B cell (primary cell): ENCODE measurements around the gene ELOVL6. TPM values are rescaled to one million over a fixed set of nuclear protein-coding genes. Genes with fewer than 3 reads are reported as not detected.

Experiments
- ATAC-seq: fragments of 200-7000 bp; cut with Tn5 transposase; one replicate; pipeline ENCODE4 v1.10.0; 2021; ENCODE audit warnings: low read depth, mild to moderate bottlenecking, moderate number of reproducible peaks, moderate library complexity
- CTCF ChIA-PET: fragments of 350-600 bp; sonication (Branson Sonifier 250); formaldehyde crosslinking; loops from one replicate; lab custom pipeline; 2021; ENCODE audit warnings: antibody characterized with exemption, inconsistent platforms; lab: Charles Lee
- POLR2A ChIA-PET: fragments of 350-600 bp; sonication (Branson Sonifier 250); formaldehyde crosslinking; loops from one replicate; lab custom pipeline; 2021; ENCODE audit warnings: antibody characterized with exemption; lab: Charles Lee
- DNase-seq: peaks from one replicate; pipeline ENCODE4 v3.0.0; 2013
- H2AFZ ChIP-seq: 2 replicates; pipeline ENCODE4 v1.6.1; 2012; ENCODE audit warnings: mild to moderate bottlenecking, low read depth, low read length; ENCODE audit not compliant: insufficient read depth, poor library complexity, severe bottlenecking
- H3K27ac ChIP-seq, 2 donors: 1 replicate in 1 of 2; 2 replicates in 1 of 2; pipeline ENCODE4 v1.5.1; 2012 to 2013; ENCODE audit warnings: low read length in 2 of 2, mild to moderate bottlenecking in 2 of 2, moderate library complexity in 1 of 2
- H3K27me3 ChIP-seq, 4 experiments: fragments of 200-600 bp in 1 of 4; sonication (generic) in 1 of 4; replicated peaks in 1 of 4; 1 replicate in 2 of 4; 2 replicates in 2 of 4; pipeline versions ENCODE4 v1.6.1 to v1.7.0; 2013 to 2016; ENCODE audit warnings: low read length in 3 of 4, mild to moderate bottlenecking in 2 of 4, mixed read lengths in 1 of 4, moderate library complexity in 1 of 4; ENCODE audit not compliant: insufficient read depth in 4 of 4, control insufficient read depth in 3 of 4; ENCODE audit errors: control extremely low read depth in 1 of 4
- H3K36me3 ChIP-seq, 2 experiments: replicated peaks in 1 of 2; 1 replicate in 1 of 2; 2 replicates in 1 of 2; pipeline versions ENCODE4 v1.6.1 to v1.7.1; 2013; ENCODE audit warnings: low read length in 1 of 2; ENCODE audit not compliant: insufficient read depth in 2 of 2, control insufficient read depth in 1 of 2; ENCODE audit errors: control extremely low read depth in 1 of 2, extremely low read depth in 1 of 2
- H3K4me1 ChIP-seq, 2 donors: fragments of 200-600 bp in 1 of 2; sonication (generic) in 1 of 2; 1 replicate in 1 of 2; 2 replicates in 1 of 2; pipeline versions ENCODE4 v1.5.1 to v1.6.1; 2013 to 2017; ENCODE audit warnings: low read length in 2 of 2; ENCODE audit not compliant: control insufficient read depth in 2 of 2, insufficient read depth in 2 of 2
- H3K4me2 ChIP-seq: replicated peaks from 2 replicates; pipeline ENCODE3; 2012; ENCODE audit warnings: mild to moderate bottlenecking, low read depth, low read length; ENCODE audit not compliant: poor library complexity, severe bottlenecking
- H3K4me3 ChIP-seq, 5 experiments: fragments of 200-600 bp in 1 of 5; sonication (generic) in 1 of 5; 1 replicate in 3 of 5; 2 replicates in 2 of 5; pipeline versions ENCODE4 v1.5.1 to v1.7.0; 2011 to 2016; ENCODE audit warnings: low read length in 4 of 5, mild to moderate bottlenecking in 4 of 5, low read depth in 2 of 5, control low read depth in 1 of 5, moderate library complexity in 1 of 5; ENCODE audit not compliant: insufficient read depth in 1 of 5; ENCODE audit errors: control extremely low read depth in 1 of 5, extremely low read depth in 1 of 5
- H3K79me2 ChIP-seq: fragments of 200-600 bp; sonication (generic); one replicate; pipeline ENCODE4 v1.6.0; 2016; ENCODE audit warnings: low read length; ENCODE audit not compliant: control insufficient read depth, insufficient read depth
- H3K9ac ChIP-seq: fragments of 200-600 bp; sonication (generic); 2 replicates; pipeline ENCODE4 v1.6.1; 2017; ENCODE audit warnings: mild to moderate bottlenecking, low read length, moderate library complexity
- H3K9me3 ChIP-seq, 3 donors: one replicate each; pipeline versions ENCODE4 v1.6.1 to v1.7.1; 2013; ENCODE audit warnings: low read length in 2 of 3; ENCODE audit not compliant: control insufficient read depth in 2 of 3, insufficient read depth in 1 of 3; ENCODE audit errors: control extremely low read depth in 1 of 3
- H4K20me1 ChIP-seq: 2 replicates; pipeline ENCODE4 v1.6.0; 2012; ENCODE audit warnings: mild to moderate bottlenecking, low read length; ENCODE audit not compliant: insufficient read depth, control insufficient read depth, poor library complexity, severe bottlenecking
- H3K27ac Mint-ChIP-seq: one replicate; pipeline ENCODE4 v1.8.0; 2021; ENCODE audit warnings: mixed read lengths
- H3K27me3 Mint-ChIP-seq: one replicate; pipeline ENCODE4 v1.8.0; 2021; ENCODE audit warnings: mixed read lengths
- H3K4me1 Mint-ChIP-seq: one replicate; pipeline ENCODE4 v1.8.0; 2021; ENCODE audit warnings: mixed read lengths
- H3K4me3 Mint-ChIP-seq: one replicate; pipeline ENCODE4 v1.8.0; 2021; ENCODE audit warnings: mixed read lengths
- H3K9me3 Mint-ChIP-seq: one replicate; pipeline ENCODE4 v1.8.0; 2022; ENCODE audit warnings: mixed read lengths; ENCODE audit not compliant: insufficient read depth
- CTCF ChIP-seq: fragments of 200-600 bp; IDR thresholded peaks from one replicate; pipeline ENCODE4 v1.8.0; 2022; ENCODE audit warnings: antibody characterized with exemption, mild to moderate bottlenecking
- EZH2 ChIP-seq: IDR thresholded peaks from 2 replicates; pipeline ENCODE4 v1.6.1; 2012; ENCODE audit warnings: borderline replicate concordance, low read depth, mild to moderate bottlenecking, moderate library complexity, low read length; ENCODE audit not compliant: insufficient read depth, poor library complexity, severe bottlenecking
- WGBS: methylation state at CpG from one replicate; pipeline ENCODE4 v1.1.5; 2013; ENCODE audit warnings: missing lambda C conversion rate; ENCODE audit not compliant: insufficient coverage; 5-methylcytosine and 5-hydroxymethylcytosine counted together
- intact Hi-C: fragments of 100-400 bp; cut with micrococcal nuclease; formaldehyde crosslinking; loops from one replicate; pipeline ENCODE4 v1.10.0; 2022
- polyA plus RNA-seq: library from polyadenylated mRNA; depleted of rRNA; stranded (reverse); fragments of >200 nt; gene quantifications from 2 replicates; pipeline ENCODE4 v1.2.3, GENCODE V29; 2012
- total RNA-seq, 2 donors: library from RNA; stranded (reverse); fragments of 120-200 nt in 1 of 2; gene quantifications; 1 replicate in 1 of 2; 2 replicates in 1 of 2; pipeline versions ENCODE4 v1.2.3 to v1.2.4, GENCODE V29; 2013 to 2022

The ELOVL6 gene
- total and polyA plus RNA-seq, 2 donors (not counting 1 experiment from before 2014, with no cell fraction given): 0.10 to 0.22 TPM

GRCh38 chr4:110195561-110196205 lies 2.7 kb downstream of the ELOVL6 start:
- Mint-ChIP-seq H3K4me1 (peaks cover 32% of the 10 kb centered on the region), H3K27me3 (no peaks in the 10 kb centered on the region), H3K4me3 (peak overlapping the region; percentile 91), H3K27ac (peak overlapping the region; percentile 89), H3K9me3 (no peaks in the 10 kb centered on the region)
- WGBS: 27% methylated on average over 11 of the region's 11 CpGs
- H3K9me3 ChIP-seq: no peaks in the 10 kb centered on the region
- H3K9ac ChIP-seq: peak overlapping the region; percentile 85
- intact Hi-C loops: loop anchor here (5.0 to 10.0 kb wide), 5 partner anchors 198 to 763 kb away; partner anchors contain the start of genes CASP6, MCUB and SEC24B
- H3K4me2 ChIP-seq: peak overlapping the region; percentile 94
- no peaks in the 10 kb centered on the region for H3K36me3 ChIP-seq
- no peak for TF ChIP-seq CTCF
- TF ChIP-seq EZH2: no peak
- H3K4me1 ChIP-seq: peaks cover 17 to 19% of the 10 kb centered on the region in 2 donors
- H3K27ac ChIP-seq: peak overlapping the region; percentile 50 to 82
- peak overlapping the region; percentile 11 to 87 (median 83) for H3K4me3 ChIP-seq
- ChIA-PET POLR2A (no interaction called here), CTCF (interaction anchor here (1.0 to 1.8 kb wide), 2 partner anchors 8 to 190 kb away, joined by 3 read pairs; no protein-coding TSS in a partner anchor)
- DNase-seq (peak; percentile 42), ATAC-seq (no peak)
- no peaks in the 10 kb centered on the region for H3K27me3 ChIP-seq
- peak overlapping the region; percentile 95 for H2AFZ ChIP-seq
- H4K20me1 ChIP-seq: no peaks in the 10 kb centered on the region
- H3K79me2 ChIP-seq: no peaks in the 10 kb centered on the region
